HepG2 (cell line): ENCODE measurements around the gene BMAL1. TPM values are rescaled to one million over a fixed set of nuclear protein-coding genes. Genes with fewer than 3 reads are reported as not detected.

Source experiments
- BATF2 ChIP-seq: sonication (generic); formaldehyde crosslinking; IDR thresholded peaks from 2 replicates; pipeline ENCODE4 v1.8.0; 2022; ENCODE audit warnings: mild to moderate bottlenecking, missing genetic modification reagents, moderate library complexity
- JUND ChIP-seq: sonication (generic); formaldehyde crosslinking; IDR thresholded peaks from 2 replicates; pipeline ENCODE4 v1.8.0; 2022; ENCODE audit warnings: mild to moderate bottlenecking, missing genetic modification reagents
- MXD1 ChIP-seq: sonication (generic); formaldehyde crosslinking; IDR thresholded peaks from 2 replicates; pipeline ENCODE4 v1.4.0; 2020; ENCODE audit warnings: mild to moderate bottlenecking, missing genetic modification reagents
- RBFOX2 ChIP-seq: fragments of 200-400 bp; formaldehyde crosslinking; IDR thresholded peaks from 2 replicates; pipeline ENCODE4 v1.6.1; 2017; ENCODE audit warnings: low read depth, mild to moderate bottlenecking, low read length
- ZNF432 ChIP-seq: sonication (generic); formaldehyde crosslinking; IDR thresholded peaks from 2 replicates; pipeline ENCODE4 v1.5.0; 2020; ENCODE audit warnings: missing genetic modification reagents, mild to moderate bottlenecking, borderline replicate concordance
- ZNF446 ChIP-seq: sonication (generic); formaldehyde crosslinking; IDR thresholded peaks from 2 replicates; pipeline ENCODE4 v1.5.0; 2020; ENCODE audit warnings: mild to moderate bottlenecking, missing genetic modification reagents
- ZNF841 ChIP-seq: sonication (generic); formaldehyde crosslinking; IDR thresholded peaks from 2 replicates; pipeline ENCODE4 v1.8.1; 2023; ENCODE audit warnings: missing genetic modification reagents, borderline replicate concordance
- polyA plus RNA-seq, 8 experiments: library from polyadenylated mRNA; depleted of rRNA in 3 of 8; stranded (reverse) in 7 of 8; unstranded in 1 of 8; fragments of >200 nt; fragmentation: Illumina TruSeq in 4 of 8; extraction: Trizol in 4 of 8; gene quantifications; 2 replicates each; pipeline versions ENCODE4 v1.2.1 to v1.2.3, GENCODE V29; 2011 to 2016; ENCODE audit warnings: low read depth in 4 of 8, missing spikeins in 1 of 8, mixed read lengths in 1 of 8; ENCODE audit not compliant: insufficient read depth in 1 of 8
- total RNA-seq, 5 experiments: library from RNA; depleted of rRNA; stranded (reverse); fragments of >200 nt; fragmentation: Illumina TruSeq; extraction: Trizol; gene quantifications; 2 replicates each; pipeline ENCODE4 v1.2.3, GENCODE V29; 2016; ENCODE audit warnings: low read depth in 1 of 5
- TF ChIP-seq, protein P1 (sequence below): fragments of 450-650 bp; IDR thresholded peaks from 2 replicates; pipeline ENCODE4 v1.6.1; 2017; ENCODE audit warnings: mild to moderate bottlenecking
- TF ChIP-seq, protein P2 (sequence below): sonication (generic); formaldehyde crosslinking; IDR thresholded peaks from 2 replicates; pipeline ENCODE4 v1.5.0; 2020; ENCODE audit warnings: mild to moderate bottlenecking, low read depth, missing genetic modification reagents, borderline replicate concordance

The BMAL1 gene
- total and polyA plus RNA-seq, 2 of the 13 experiments (the other 11 are each of a cell fraction or from before 2014, with no cell fraction given): 4.5 to 4.8 TPM

DNA sequence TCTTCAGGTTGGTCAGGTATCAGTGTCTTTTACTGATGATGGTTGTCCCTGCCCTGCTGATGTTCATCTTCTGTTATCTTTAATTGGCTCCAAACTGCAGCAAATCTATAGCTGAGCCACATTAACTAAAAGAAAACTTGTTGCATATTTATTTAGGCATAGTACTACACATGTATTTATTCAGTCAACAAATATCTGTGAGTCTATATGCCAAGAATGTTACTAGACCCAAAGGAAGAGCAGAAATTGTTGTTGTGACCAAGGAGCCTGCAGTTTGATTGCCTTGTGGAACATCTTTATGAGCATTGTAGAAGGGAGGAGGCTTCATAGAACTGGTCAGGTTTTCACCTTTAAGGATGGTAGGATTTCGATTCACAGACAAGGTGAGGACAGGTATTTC is 10.1 kb downstream of the BMAL1 start (continued):
- TF ChIP-seq, protein P1, sequence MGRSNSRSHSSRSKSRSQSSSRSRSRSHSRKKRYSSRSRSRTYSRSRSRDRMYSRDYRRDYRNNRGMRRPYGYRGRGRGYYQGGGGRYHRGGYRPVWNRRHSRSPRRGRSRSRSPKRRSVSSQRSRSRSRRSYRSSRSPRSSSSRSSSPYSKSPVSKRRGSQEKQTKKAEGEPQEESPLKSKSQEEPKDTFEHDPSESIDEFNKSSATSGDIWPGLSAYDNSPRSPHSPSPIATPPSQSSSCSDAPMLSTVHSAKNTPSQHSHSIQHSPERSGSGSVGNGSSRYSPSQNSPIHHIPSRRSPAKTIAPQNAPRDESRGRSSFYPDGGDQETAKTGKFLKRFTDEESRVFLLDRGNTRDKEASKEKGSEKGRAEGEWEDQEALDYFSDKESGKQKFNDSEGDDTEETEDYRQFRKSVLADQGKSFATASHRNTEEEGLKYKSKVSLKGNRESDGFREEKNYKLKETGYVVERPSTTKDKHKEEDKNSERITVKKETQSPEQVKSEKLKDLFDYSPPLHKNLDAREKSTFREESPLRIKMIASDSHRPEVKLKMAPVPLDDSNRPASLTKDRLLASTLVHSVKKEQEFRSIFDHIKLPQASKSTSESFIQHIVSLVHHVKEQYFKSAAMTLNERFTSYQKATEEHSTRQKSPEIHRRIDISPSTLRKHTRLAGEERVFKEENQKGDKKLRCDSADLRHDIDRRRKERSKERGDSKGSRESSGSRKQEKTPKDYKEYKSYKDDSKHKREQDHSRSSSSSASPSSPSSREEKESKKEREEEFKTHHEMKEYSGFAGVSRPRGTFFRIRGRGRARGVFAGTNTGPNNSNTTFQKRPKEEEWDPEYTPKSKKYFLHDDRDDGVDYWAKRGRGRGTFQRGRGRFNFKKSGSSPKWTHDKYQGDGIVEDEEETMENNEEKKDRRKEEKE: no peak
- no peak for TF ChIP-seq ZNF432
- TF ChIP-seq JUND (CRISPR knock-in tag): no peak
- TF ChIP-seq ZNF841: no peak
- TF ChIP-seq, protein P2, sequence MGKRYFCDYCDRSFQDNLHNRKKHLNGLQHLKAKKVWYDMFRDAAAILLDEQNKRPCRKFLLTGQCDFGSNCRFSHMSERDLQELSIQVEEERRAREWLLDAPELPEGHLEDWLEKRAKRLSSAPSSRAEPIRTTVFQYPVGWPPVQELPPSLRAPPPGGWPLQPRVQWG (CRISPR knock-in tag): no peak
- TF ChIP-seq MXD1 (CRISPR knock-in tag): no peak
- TF ChIP-seq ZNF446 (CRISPR knock-in tag): no peak
- TF ChIP-seq BATF2: no peak
- no peak for TF ChIP-seq RBFOX2
